HG03025 (cell line): ENCODE data around the gene TIGD7.
"Not testable (repeated sequence)": the region's sequence is repeated elsewhere in the genome, so short reads cannot be mapped to it uniquely, and the experiment has no call there.

ENCODE experiments used
- ATAC-seq: cut with Tn5 transposase; IDR thresholded peaks from one replicate; pipeline ENCODE4 v1.9.1; 2021; ENCODE audit warnings: mild to moderate bottlenecking, moderate library complexity; ENCODE audit not compliant: unreplicated experiment, low FRiP score

TIGD7 gene

GRCh38 chr16:3282730-3283542, 22.3 kb downstream of the TIGD7 start, which contains the start of gene ZNF263:
Gene ZNF263, plus strand, starts transcription at chr16:3283491. Its CDS starts 328 bp downstream, at chr16:3283819.
- peak; percentile 76 for ATAC-seq

- ATAC-seq, result peak; percentile 30
These were observed 23.0 kb downstream of the TIGD7 start for GRCh38 chr16:3282103-3282729.

GRCh38 chr16:3281222-3281820, 23.9 kb downstream of the TIGD7 start:
- no peak for ATAC-seq

GRCh38 chr16:3276679-3277078, 28.6 kb downstream of the TIGD7 start:
- ATAC-seq, result no peak

GRCh38 chr16:3274947-3275346, 30.3 kb downstream of the TIGD7 start:
- no peak for ATAC-seq

GRCh38 chr16:3274490-3274889, 30.7 kb downstream of the TIGD7 start:
- ATAC-seq, result no peak

GRCh38 chr16:3271281-3271680, 33.9 kb downstream of the TIGD7 start:
- ATAC-seq, result not testable (repeated sequence)

GRCh38 chr16:3270718-3271117, 34.5 kb downstream of the TIGD7 start:
- ATAC-seq, result not testable (repeated sequence)

GRCh38 chr16:3268294-3268693, 36.9 kb downstream of the TIGD7 start:
- ATAC-seq, result no peak

- no peak for ATAC-seq
These were observed 38.2 kb downstream of the TIGD7 start for GRCh38 chr16:3266873-3267537.

- ATAC-seq, result peak; percentile 65
These were observed 40.8 kb downstream of the TIGD7 start for GRCh38 chr16:3264137-3265036.

GRCh38 chr16:3262517-3262916, 42.7 kb downstream of the TIGD7 start:
- ATAC-seq, result no peak

- no peak for ATAC-seq
These were observed 45.4 kb downstream of the TIGD7 start for GRCh38 chr16:3259836-3260235.

- ATAC-seq, result no peak
These were observed 48.3 kb downstream of the TIGD7 start for GRCh38 chr16:3256866-3257465.

- no peak for ATAC-seq
These were observed 48.9 kb downstream of the TIGD7 start, which contains the start of gene MEFV for GRCh38 chr16:3256146-3256865. Gene MEFV, minus strand, starts transcription at chr16:3256633. Its CDS starts 46 bp downstream, at chr16:3256587.

GRCh38 chr16:3254309-3254708, 50.9 kb downstream of the TIGD7 start:
- ATAC-seq, result no peak

GRCh38 chr16:3252967-3253366, 52.3 kb downstream of the TIGD7 start:
- no peak for ATAC-seq

- no peak for ATAC-seq
These were observed 55.8 kb downstream of the TIGD7 start for GRCh38 chr16:3249451-3249850.

GRCh38 chr16:3249020-3249419, 56.2 kb downstream of the TIGD7 start:
- no peak for ATAC-seq
